AML-193 (cell line): ENCODE data around the gene INTS7.
A peak's percentile ranks its signal among the peaks of the same experiment; 100 is the strongest.
"Not testable (repeated sequence)": the region's sequence is repeated elsewhere in the genome, so short reads cannot be mapped to it uniquely, and the experiment has no call there.

Source experiments
- DNase-seq, 2 experiments: peaks; one replicate each; lab custom pipeline; 2025; lab: John Stamatoyannopoulos, UW

Gene INTS7

DNA sequence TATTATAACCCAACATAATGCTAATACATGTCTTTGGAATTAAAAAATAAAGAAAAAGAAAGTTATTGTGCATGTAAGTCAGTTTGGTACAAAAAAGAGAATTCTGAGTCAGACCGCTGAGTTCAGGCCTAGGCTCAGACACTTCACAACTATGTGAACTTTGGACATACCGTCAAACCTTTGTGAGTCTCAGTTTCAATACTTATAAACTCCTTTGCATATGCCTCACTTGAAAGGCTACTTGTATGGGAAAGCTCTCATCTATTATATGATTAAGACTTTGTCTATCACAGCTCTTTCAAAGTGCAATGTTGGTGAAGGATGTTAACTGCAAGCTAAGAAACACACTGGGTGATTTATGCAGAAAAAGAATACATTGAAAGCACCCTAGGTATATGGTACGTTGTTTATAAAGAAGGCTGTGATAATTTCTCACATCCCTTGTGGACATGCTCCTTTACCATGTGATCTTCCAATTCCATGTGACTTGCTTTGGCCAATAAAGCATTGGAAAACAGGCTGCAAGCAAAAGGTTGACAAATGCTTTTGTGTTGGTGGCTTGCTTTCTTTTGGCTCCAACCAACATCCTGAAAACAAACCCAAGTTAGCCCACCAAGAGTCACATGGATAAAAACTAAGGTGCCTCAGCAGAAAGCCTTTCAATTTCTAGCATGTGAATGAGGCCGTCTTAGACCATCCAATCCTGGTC is 49.6 kb downstream of the INTS7 start:
- DNase-seq = no peak

- DNase-seq = no peak
Observed at GRCh38 chr1:211978596-211978995, 56.8 kb downstream of the INTS7 start.

DNA sequence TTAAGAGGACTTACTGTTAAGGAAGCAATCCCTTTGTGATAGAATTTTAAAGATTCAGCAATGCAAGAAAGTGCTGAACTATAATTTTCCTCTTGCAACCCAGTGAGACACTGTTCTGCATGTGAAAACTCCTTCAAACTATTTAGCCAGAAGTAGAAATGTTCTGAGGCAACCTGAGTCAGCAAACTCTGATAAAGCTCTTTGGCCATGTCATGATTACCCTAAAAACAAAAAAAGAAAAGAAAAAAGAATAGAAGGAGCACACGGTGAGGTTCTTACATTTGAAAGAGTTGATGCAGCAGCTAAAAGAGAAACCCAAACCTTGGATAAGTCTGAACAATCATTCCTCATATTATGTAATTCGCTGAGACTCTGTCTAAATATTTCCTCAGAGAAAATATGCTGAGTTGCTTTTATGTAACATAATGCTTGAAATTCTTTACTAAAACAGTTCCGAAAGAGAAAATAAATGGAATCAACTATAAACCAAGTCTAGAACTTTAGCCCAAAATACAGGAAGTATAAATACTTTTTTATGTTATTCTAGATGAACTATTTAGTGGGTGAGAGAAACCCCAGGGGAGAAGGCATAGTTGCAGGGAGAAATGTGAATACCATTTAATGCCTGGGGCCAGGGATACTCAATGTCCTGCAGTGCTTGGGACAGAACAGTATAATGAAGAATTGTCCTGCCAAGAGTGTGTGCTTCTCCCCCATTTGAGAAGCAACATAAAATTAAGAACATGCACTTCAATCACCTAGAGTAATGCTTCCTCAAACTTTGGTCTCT is 60.0 kb downstream of the INTS7 start:
- no peak for DNase-seq

DNA sequence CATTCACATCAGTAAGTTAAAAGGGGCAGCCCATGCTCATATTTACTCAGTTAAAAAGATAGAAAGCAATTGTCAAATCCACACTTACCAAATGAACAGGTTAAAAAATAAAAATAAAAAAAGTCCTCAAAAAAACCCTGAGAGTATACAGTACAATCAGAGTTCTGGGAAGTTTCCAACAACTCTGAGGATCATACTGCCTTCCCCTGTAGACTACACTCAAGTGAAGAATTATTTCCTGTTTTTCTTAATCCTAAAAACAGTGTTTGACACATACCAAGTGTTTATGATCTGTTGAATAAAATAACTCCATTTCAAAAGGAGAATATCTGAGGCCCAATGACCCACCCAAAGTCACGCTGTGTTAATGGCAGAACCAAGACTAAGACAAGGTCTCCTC is 61.8 kb downstream of the INTS7 start:
- DNase-seq = no peak

DNA sequence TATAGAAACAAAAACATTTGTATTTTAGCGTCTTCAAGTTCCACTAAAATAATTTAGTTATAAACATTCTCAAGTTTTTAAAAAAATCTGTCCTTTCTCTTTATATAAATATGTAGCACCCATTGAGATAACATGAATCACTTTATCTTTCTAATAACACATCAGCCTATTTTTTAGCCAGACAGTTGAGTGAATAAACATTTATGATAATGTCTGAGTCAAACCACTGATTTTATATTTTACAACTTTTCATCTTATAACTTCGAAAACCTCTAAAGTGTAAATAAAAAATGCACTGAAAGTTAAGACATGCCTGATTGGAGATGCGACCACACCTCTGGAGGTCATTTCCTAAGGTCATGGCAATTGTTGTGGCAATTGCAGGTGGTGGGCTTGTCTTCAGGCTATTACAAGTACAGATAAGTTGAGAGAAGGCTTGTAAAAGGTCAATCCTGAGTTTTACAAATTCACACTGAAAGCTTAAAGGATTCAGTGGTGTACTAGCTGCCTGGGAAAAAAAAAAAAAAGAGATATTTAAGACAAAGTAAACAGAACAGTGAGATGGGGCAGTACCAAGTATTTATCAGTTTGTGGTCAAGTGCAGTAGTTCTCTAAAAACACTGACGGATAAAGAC is 67.0 kb downstream of the INTS7 start:
- no peak for DNase-seq

- DNase-seq = no peak
Observed at GRCh38 chr1:211967704-211968103, 67.7 kb downstream of the INTS7 start.

GRCh38 chr1:211965108-211965805 is 70.1 kb downstream of the INTS7 start:
- peak; percentile 56 to 60 for DNase-seq

GRCh38 chr1:211959680-211960079 is 75.7 kb downstream of the INTS7 start:
- DNase-seq = no peak

GRCh38 chr1:211959221-211959620 is 76.1 kb downstream of the INTS7 start:
- DNase-seq = no peak

DNA sequence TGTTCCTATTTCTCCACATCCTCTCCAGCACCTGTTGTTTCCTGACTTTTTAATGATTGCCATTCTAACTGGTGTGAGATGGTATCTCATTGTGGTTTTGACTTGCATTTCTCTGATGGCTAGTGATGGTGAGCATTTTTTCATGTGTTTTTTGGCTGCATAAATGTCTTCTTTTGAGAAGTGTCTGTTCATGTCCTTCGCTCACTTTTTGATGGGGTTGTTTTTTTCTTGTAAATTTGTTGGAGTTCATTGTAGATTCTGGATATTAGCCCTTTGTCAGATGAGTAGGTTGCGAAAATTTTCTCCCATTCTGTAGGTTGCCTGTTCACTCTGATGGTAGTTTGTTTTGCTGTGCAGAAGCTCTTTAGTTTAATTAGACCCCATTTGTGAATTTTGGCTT is 81.3 kb downstream of the INTS7 start:
- DNase-seq = not testable (repeated sequence)

- DNase-seq = not testable (repeated sequence)
Observed at GRCh38 chr1:211953543-211953942, 81.8 kb downstream of the INTS7 start.

- no peak for DNase-seq
Observed at GRCh38 chr1:211952299-211952698, 83.1 kb downstream of the INTS7 start.

- DNase-seq = no peak
Observed at GRCh38 chr1:211951856-211952255, 83.5 kb downstream of the INTS7 start.

GRCh38 chr1:211948377-211948776 is 87.0 kb downstream of the INTS7 start:
- DNase-seq = no peak

GRCh38 chr1:211947396-211948295 is 87.7 kb downstream of the INTS7 start:
- DNase-seq = no peak

GRCh38 chr1:211944733-211945500 is 90.4 kb downstream of the INTS7 start:
- DNase-seq = no peak

- DNase-seq = no peak
Observed at GRCh38 chr1:211942583-211942982, 92.8 kb downstream of the INTS7 start.

DNA sequence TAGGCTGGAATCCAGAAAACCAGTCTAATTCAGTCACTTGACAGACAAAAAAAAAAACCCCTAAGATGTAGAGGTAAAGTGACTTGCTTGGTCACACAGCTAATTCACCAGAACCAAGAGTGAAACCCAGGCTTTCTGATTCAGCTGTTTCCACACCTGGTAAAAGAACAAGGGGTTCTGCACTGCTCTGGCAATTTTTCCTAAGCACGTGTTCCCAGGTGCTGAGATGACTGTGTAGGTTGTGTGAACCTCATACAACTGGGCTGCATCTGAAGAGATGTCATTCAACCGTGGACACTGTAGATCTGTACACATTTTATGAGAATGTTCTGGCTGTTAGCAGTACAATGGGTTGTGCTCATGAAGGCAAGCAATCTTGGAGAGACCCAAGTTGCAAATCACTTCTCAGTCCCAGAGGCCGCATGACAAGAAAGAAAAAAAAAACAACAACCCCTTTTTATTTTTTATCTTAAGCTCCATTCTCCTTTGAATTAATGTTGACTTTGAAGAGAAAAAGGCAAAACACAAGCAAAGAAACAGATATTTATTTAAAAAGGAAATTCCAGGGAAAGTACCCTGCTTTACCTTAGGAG is 95.4 kb downstream of the INTS7 start:
- DNase-seq = no peak

DNA sequence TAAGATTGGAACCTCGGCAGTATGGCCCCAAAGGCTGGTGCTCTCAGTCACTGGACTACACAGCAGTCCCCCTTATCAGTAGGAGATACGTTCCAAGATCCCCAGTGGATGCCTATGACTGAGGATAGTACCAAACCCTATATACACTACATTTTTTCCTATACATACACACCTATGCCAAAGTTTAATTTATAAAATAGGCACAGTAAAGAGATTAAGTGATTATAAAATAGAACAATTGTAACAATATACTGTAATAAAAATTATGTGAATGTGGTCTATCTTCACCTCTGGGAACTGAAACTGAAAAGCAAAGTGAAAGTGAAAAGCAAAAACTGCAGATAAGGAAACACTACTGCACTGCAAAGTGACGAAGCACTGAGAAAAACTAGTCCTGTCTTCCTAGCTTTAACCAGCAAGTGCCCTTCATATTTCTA is 96.8 kb downstream of the INTS7 start:
- no peak for DNase-seq

DNA sequence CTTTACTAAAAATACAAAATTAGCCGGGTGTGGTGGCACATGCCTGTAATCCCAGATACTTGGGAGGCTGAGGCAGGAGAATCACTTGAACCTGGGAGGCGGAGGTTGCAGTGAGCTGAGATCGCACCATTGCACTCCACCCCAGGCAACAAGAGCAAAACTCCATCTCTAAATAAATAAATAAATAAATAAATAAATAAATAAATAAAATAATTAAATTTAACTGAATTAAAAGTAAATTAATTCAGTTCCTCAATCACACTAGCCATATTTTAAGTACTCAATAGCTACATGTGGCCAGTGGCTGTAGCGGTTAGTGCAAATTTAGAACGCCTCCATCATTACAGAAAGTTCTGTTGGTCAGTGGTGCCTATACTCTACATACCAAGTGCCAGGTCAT is 97.9 kb downstream of the INTS7 start:
- not testable (repeated sequence) for DNase-seq
